ENCODE data around the gene ADGRG2. TPM values are rescaled to one million over a fixed set of nuclear protein-coding genes. Genes with fewer than 3 reads are reported as not detected.
"Not testable (repeated sequence)": the region's sequence is repeated elsewhere in the genome, so short reads cannot be mapped to it uniquely, and the experiment has no call there.

Gene ADGRG2
- total RNA-seq, 4 donors from 2014 or later: 1.3 to 3.8 (median 2.0) TPM

- ATAC-seq: no peak
- H3K36me3 ChIP-seq: no peaks in the 10 kb centered on the region
- TF ChIP-seq POLR2A (IDR thresholded peaks at IDR 0.05) (no peak), CTCF (IDR thresholded peaks at IDR 0.05) (peak in 2 of 4 experiments; percentile 16 to 33)
- no peaks in the 10 kb centered on the region for H3K4me1 ChIP-seq
- WGBS, 2 donors (ENCODE audit: low coverage in 1 of 2): 30 to 57% methylated on average over 1 to 3 of the region's 3 CpGs
- no peaks in the 10 kb centered on the region for H3K27me3 ChIP-seq
- no peaks in the 10 kb centered on the region for H3K9me3 ChIP-seq
- H3K4me3 ChIP-seq: no peak overlapping the region
- H3K27ac ChIP-seq: no peak overlapping the region
Observed at GRCh38 chrX:19017271-19017670, 105.0 kb downstream of the ADGRG2 start.

- ATAC-seq, H3K36me3 ChIP-seq, H3K9me3 ChIP-seq, H3K4me3 ChIP-seq, H3K4me1 ChIP-seq, H3K27ac ChIP-seq, H3K27me3 ChIP-seq: not testable (repeated sequence)
- 87 to 100% methylated on average over 1 to 6 of the region's 8 CpGs for WGBS, 2 donors (ENCODE audit: low coverage in 1 of 2)
Observed at GRCh38 chrX:19016614-19017013, 105.7 kb downstream of the ADGRG2 start.

- 84 to 96% methylated on average over 4 of the region's 4 CpGs for WGBS, 2 donors (ENCODE audit: low coverage in 1 of 2)
- TF ChIP-seq CTCF (IDR thresholded peaks at IDR 0.05) (no peak), EP300 (IDR thresholded peaks at IDR 0.05) (no peak), POLR2AphosphoS5 (IDR thresholded peaks at IDR 0.05) (no peak), POLR2A (IDR thresholded peaks at IDR 0.05) (no peak)
- H3K4me1 ChIP-seq: no peaks in the 10 kb centered on the region
- H3K27me3 ChIP-seq: no peaks in the 10 kb centered on the region
- no peak for ATAC-seq
- no peaks in the 10 kb centered on the region for H3K9me3 ChIP-seq
- H3K36me3 ChIP-seq: no peaks in the 10 kb centered on the region
- no peak overlapping the region for H3K27ac ChIP-seq
- H3K4me3 ChIP-seq: no peak overlapping the region
Observed at GRCh38 chrX:19007868-19008267, 114.4 kb downstream of the ADGRG2 start.

GRCh38 chrX:19007011-19007410, 115.3 kb downstream of the ADGRG2 start:
- Histone ChIP-seq H3K27me3 (no peaks in the 10 kb centered on the region), H3K9me3 (no peaks in the 10 kb centered on the region), H3K27ac (no peak overlapping the region), H3K4me3 (no peak overlapping the region), H3K36me3 (no peaks in the 10 kb centered on the region), H3K4me1 (no peaks in the 10 kb centered on the region)
- ATAC-seq: no peak
- no peak for TF ChIP-seq POLR2AphosphoS5 (IDR thresholded peaks at IDR 0.05)
- TF ChIP-seq CTCF (IDR thresholded peaks at IDR 0.05): no peak
- TF ChIP-seq EP300 (IDR thresholded peaks at IDR 0.05): no peak
- TF ChIP-seq POLR2A (IDR thresholded peaks at IDR 0.05): no peak
- 83 to 91% methylated on average over 1 to 4 of the region's 7 CpGs for WGBS, 2 donors (ENCODE audit: low coverage in 1 of 2)

- Histone ChIP-seq H3K36me3 (no peaks in the 10 kb centered on the region), H3K4me1 (no peaks in the 10 kb centered on the region), H3K4me3 (no peak overlapping the region), H3K27ac (no peak overlapping the region), H3K9me3 (no peaks in the 10 kb centered on the region), H3K27me3 (no peaks in the 10 kb centered on the region)
- 82% methylated on average over 3 of the region's 4 CpGs; no CpG with 5 or more reads in 1 of the 2 donors for WGBS, 2 donors (ENCODE audit: low coverage in 1 of 2)
- TF ChIP-seq CTCF (IDR thresholded peaks at IDR 0.05) (no peak), POLR2A (IDR thresholded peaks at IDR 0.05) (no peak), POLR2AphosphoS5 (IDR thresholded peaks at IDR 0.05) (no peak), EP300 (IDR thresholded peaks at IDR 0.05) (no peak)
- no peak for ATAC-seq
Observed at GRCh38 chrX:19005909-19006308, 116.4 kb downstream of the ADGRG2 start.

Measured in gastroesophageal sphincter (tissue), 4 donors.